HG03460 (cell line): ENCODE results near the gene PROC.

Source experiments
- ATAC-seq: cut with Tn5 transposase; IDR thresholded peaks from one replicate; pipeline ENCODE4 v1.9.1; 2021; ENCODE audit not compliant: unreplicated experiment

Gene PROC

DNA sequence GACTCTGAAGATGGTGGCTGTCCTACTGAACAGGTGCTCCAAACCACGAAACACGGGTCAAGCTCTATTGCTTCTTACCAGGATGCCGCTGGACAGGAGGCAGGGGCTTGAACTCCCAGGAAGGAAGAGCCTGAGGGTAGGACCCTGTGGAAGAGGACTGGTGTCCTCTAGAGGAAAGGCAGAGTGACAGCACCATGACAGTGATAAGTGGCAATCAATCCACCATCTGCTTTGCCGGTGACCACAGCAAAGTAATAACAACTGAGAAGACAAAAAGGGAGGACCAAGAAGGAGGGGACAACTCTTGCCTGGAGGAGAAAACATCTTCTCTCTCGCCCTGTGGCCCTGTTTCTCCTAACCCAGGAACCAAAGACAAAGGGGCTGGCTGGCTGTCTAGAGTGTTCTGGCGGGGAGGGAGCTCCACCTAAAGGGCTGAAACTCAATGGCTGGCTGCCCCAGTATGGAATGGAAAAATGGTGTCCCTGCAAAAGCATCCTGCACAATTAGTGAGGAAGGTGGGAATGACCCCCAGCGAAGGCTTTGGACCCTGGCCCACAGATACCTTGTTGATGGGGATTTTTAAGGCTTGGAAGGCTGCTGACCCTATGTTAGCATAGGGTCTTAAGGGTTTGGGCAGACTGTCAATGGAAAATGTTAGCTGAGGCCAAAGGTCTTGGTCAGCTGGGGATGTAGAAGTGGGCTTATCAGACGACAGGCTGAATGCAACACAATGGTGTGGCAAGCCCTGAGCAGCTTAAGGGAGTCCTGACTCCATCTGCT, 35.4 kb downstream of the PROC start:
- no peak for ATAC-seq

DNA sequence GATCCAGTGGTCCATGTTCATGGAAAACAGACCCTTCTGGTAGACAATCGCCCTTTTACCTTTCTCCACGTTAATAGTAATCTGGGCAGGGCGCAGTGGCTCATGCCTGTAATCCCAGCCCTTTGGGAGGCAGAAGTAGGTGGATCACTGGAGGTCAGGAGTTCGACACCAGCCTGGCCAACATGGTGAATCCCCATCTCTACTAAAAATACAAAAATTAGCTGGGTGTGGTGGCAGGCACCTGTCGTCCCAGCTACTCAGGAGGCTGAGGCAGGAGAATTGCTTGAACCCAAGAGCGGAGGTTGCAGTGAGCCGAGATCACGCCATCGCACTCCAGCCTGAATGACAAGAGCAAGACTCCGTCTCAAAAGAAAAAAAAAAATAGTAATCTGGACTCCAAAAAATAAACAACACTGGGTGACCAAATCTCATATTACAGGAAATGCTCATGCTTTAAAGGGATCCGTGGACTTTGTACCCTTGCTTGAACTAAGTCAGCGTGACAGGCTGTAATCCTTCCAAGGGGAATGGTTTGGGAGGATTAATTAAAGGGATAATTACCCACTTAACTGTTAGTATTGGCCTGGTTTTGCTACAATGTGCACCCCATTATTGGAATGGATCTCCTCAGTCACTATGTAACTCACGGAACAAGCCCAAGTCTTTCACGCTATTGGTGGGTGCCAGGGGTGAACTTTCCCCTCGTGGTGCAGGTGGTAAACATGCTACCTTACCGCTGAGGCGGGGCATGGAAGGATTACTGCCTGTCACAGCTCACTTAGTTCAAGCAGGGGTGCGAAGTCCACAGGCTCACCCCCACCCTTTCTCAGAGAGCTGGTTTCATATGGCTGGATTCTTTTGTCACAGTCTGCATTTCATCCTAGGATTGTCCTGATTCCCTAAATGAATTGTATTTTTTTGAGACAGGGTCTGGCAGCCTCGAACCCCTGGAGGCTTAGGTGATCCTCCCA, 36.7 kb downstream of the PROC start:
- no peak for ATAC-seq

DNA sequence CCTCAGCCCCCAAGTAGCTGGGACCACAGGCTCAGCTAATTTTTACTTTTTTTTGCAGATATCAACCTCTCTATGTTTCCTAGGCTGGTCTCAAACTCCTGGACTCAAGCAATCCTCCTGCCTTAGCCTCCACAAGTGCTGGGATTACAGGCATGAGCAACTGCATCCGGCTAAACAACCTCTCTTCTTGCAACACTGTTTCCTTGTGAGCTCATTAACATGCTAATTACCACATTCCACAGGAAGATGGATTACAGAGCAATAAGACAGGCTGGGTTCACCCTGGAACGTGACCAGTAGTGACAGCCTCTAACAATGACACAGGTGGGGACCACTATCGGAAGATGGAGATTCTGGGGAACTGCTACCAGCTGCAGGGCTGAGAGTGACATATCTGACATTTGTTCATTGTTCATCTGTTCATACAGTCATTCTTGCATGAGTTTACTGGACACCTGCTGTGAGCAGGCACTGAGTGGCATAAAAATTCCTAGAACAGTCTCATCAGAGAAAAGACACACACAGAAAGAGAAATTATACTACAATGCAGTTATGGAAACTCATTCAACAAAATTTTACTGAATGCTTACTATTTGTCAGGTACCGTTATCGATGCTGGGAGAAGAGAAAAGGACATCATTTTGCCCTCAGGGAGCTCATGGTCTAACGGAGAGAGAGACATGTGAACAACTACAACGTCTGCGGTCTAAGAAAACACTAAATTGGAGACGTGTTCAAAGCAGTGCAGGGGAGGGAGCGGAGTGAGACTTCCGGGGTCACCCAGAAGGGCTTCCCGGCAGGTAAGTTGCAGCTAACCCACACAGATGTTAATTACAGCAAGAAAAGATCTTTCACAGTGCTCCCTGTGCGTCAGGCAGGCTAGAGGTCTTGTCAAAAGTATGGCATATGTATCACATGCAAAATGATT, 37.6 kb downstream of the PROC start:
- ATAC-seq, result no peak

DNA sequence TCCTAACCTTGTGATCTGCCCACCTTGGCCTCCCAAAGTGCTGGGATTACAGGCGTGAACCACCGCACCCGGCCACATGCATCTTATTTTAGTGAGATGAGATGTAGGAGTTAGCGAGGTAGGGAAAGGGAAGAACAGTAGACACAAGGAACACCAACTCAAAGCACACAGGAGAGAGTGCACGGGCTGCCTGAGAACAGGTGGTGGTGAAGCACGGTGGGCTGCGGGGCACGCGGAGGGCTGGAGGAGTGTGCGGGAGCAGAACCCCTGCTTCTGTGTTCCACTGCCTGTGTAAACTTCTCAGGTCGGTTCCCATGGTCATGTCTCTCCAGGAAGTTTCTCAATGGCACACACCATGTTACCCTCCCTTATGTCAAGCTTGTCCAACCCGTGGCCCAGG, 38.7 kb downstream of the PROC start:
- ATAC-seq, result no peak

DNA sequence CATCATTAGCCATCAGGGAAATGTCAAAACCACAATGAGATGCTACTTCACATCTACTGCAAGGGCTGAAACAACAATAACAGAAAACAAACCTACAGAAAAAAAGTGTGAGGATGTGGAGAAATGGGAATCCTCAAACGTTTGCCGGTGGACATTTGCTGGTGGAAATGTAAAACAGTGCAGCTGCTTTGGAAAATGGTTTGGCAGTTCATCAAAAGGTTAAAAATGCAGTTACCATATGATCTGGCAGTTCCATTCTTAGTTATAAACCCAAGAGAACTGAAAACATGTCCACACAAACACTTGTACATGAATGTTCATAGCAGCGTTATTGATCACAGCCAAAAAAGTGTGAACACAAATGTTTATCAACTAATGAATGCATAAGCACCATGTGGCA, 44.2 kb downstream of the PROC start:
- ATAC-seq, result no peak

DNA sequence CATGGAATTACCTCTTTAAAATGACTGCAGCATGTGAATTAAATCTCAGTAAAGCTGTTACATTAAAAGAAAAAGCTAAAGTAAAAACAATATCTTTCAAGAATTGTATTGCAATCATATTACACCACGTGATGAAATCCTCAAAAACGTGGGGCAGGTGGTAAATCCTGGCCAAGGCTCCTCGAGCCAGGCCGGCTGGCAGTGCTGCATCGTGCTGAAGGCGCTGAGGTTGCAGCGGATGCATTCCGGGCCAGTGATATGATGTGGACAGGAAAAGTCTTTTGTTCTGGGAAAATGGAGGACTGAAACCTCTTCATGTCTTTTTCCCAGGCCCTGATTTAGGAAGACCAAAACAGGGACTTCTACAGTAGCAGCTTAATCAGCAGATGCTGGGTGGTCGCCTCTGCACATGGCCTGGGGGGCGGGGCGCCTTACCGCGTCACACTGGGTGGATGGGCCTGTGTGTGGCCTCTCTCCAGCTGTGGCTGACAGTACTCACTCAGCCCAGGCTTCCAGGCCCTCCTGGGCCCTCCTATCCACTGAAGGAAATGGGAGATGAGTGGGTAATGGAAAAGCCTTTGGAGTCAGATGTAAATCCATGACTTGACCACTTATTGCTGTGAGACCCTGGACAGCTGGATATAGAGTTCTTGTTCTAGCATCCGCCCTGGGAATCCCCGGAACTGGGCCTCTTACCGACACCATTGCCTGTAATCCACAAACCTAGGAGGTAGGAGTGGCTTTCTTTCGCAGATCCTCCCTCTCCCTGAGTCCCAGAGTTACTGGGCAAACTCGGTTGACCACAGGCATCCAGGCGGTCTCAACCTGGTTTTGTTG, 45.1 kb downstream of the PROC start:
- no peak for ATAC-seq

DNA sequence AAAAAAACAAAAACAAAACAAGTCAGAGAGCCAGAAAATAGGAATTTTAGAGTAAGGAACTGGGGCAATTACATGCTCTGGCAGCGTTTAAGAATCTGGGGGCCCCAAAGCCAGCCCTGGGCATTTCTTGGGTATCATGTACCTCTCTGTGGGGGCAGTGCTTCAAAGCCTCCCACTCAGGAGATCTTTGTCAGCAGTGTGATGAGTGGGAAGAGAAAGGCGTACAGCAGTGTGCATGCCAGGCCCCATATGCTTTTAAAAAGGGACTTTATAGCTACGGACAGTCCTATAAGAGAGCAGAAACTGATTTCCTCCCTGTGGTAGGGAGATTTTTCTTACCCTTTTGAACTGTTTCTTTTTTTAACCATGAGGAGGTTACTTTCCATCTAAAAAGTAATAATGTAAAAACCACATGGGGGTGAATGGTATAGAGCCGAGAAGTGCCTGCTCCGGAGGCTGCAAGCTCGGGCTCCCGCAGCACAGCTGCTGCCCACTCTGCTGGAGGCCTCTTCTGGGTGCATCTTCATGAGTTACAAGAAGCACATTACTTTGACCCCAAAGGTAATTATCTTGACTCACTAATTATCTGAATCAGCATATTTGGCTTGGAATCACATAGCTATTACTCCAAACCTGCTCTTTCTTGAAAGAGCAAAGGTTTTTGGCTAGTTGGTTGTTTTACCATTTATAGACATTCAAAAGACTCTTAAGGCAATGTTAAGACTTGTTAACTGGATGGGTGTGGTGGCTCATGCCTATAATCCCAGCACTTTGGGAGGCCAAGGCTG, 46.4 kb downstream of the PROC start:
- no peak for ATAC-seq

DNA sequence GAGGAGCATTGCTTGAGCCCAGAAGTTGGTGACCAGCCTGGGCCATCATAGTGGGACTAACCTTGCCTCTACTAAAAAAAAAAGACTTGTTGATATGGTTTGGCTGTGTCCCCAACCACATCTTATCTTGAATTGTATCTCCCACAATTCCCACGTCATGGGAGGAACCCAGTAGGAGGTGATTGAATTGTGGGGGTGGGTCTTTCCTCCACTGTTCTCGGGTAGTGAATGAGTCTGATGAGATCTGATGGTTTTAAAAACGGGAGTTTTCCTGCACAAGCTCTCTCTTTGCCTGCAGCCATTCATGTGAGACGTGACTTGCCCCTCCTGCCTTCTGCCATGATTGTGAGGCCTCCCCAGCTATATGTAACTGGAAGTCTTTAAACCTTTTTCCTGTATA, 47.0 kb downstream of the PROC start:
- no peak for ATAC-seq

DNA sequence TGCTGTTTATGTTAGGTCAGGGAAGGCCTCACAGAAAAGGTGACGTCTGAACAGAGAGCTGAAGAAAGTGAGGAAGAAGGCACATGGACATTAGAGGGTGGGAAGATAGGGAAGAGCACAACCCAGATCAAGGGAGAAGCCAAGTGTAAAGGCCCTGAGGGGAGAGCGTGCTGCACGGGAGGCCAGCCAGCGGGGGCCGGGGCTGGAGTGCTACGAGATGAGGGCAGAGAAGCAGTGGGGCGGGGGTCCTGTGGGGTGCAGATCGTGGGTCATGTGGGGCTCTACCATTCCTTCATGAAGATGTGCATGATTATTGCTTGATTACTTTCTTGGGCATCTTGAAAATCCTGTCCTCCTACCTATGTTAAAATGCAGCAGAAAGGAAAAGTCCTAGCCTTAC, 50.8 kb downstream of the PROC start:
- ATAC-seq, result no peak

DNA sequence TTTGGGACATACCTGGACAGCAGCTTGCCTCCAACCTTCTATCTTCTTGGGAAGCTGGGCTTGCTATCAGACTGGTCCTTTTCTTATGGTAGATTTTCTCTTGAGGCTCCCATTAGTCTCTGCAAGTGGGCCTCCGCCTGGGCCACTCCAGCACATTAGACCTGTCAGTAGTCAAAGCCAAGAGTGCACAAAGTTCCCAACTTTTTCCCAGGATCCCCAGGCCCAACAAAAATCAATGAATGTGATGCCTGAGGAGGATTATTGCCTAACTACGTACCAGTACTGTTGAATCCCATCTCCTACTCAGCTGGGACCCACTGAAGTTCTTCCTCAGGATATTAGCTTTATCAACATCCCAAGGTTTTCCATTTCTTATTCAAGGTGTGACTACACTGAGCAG, 51.7 kb downstream of the PROC start:
- no peak for ATAC-seq

DNA sequence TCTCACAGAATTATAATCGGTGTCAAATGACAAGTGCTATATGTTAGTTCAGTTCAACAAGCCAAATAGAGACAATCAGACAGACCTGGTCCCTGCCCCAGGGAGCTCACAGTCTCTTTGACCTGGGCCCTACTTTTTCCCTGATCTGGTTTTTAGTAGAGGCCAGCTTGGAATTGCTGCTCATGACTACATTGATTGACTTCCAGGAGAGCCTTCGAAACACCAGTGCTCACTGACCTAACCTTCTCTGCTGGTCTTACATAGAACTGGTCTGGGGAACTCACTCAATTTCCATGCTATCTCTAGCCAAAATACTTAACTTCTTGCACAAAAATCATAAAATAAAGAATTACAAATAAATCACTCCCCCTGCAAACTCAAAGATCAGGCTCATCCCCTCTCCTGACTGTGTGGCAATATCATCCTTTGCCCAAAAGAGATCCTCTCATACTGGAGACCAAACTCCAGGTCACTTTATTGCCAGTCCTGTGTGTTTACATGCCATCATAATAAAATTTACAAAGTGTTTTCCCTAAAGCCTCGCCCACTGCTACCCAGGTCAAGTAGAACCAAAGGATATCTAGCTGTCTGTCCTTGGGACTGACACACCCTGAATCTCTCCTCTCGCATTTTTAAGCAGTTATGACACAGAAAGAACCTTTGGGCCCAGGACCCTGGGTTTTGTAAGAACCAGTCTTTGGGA, 53.2 kb downstream of the PROC start:
- no peak for ATAC-seq

DNA sequence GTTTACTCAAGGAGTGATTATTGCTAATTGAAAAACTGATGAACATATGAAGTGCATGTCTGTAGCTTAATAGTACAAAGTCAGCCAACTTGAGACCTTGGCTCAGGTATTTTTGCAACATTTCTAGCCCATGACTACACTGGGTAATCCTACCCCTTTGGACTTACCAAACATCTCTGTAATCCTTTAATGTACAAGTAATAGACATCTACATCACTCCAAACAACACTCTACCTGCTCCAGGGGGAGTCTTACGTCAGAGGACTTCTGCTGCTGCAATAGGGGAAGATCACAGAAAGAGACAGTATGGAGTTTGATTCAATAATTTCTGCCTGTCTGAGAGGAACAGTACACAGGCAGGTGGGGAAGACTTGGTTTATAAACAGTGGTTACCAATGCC, 54.0 kb downstream of the PROC start:
- no peak for ATAC-seq

DNA sequence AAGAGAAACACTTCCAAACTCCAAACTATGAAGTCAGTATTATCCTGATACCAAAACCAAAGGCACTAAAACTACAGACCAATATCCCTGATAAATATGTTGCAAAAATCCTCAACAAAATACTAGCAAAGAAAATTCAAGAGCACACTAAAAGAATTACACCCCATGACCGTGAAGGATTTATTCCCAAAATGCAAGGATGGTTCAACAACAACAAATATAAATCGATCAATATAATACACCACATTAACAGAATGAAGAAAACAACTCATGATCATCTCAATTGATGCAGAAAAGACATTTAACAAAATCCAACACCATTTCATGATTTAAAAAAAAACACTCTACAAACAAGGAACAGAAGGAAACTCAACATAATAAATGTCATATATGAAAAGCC, 57.6 kb downstream of the PROC start:
- no peak for ATAC-seq
